Measurements from ENCODE around the gene TUBB. TPM values are rescaled to one million over a fixed set of nuclear protein-coding genes. Genes with fewer than 3 reads are reported as not detected.
A peak's percentile ranks its signal among the peaks of the same experiment; 100 is the strongest.

The TUBB gene
- total RNA-seq (2021; fragmentation: NEBNext Ultra II Directional; extraction: Animal tissue kit (Norgen Biotek cat#: 25700)) (1,880 and 1,905 TPM in 2 replicates), polyA plus RNA-seq (2011; rRNA removed) (2,449 and 3,022 TPM in 2 replicates), polyA minus RNA-seq (2011; rRNA and poly(A)+ RNA removed) (3,133 and 3,204 TPM in 2 replicates)
- polyA plus RNA-seq (2011; cell fraction: cytosol; rRNA removed): 2,499 TPM
- 1,900 TPM for polyA plus RNA-seq (2011; cell fraction: nucleus; rRNA removed)
- 1,911 to 2,255 TPM (median 2,177 TPM) in 4 replicates for polyA plus RNA-seq (2012, experiment 1 of 2)
- polyA plus RNA-seq (2012, experiment 2 of 2): 2,703 TPM
- polyA plus RNA-seq (2013, experiment 1 of 2): 1,525 TPM
- polyA plus RNA-seq (2013, experiment 2 of 2): 1,520 TPM
- polyA minus RNA-seq (2011; cell fraction: cytosol; rRNA and poly(A)+ RNA removed): 961 TPM
- 586 TPM for polyA minus RNA-seq (2011; cell fraction: nucleus; rRNA and poly(A)+ RNA removed)
- long read RNA-seq, experiment 1, transcript TUBB-205 (4 exons, 2,670 nt): major isoform, 1,300 of 2,676 reads
- long read RNA-seq, experiment 1, transcript TUBB-206 (4 exons, 2,632 nt): minor isoform, 5 of 2,676 reads
- long read RNA-seq, experiment 1, partial matches to known transcripts: 167 of 2,676 reads
- long read RNA-seq, experiment 1, other reads (novel, unspliced or antisense): 1,203 of 2,676 reads
- long read RNA-seq, experiment 2, transcript TUBB-206 (4 exons, 2,632 nt): minor isoform, 5 of 1,586 reads
- long read RNA-seq, experiment 2, transcript TUBB-205 (4 exons, 2,670 nt): major isoform, 1,451 of 1,586 reads
- long read RNA-seq, experiment 2, partial matches to known transcripts: 120 of 1,586 reads
- long read RNA-seq, experiment 2, other reads (novel, unspliced or antisense): 10 of 1,586 reads

DNA sequence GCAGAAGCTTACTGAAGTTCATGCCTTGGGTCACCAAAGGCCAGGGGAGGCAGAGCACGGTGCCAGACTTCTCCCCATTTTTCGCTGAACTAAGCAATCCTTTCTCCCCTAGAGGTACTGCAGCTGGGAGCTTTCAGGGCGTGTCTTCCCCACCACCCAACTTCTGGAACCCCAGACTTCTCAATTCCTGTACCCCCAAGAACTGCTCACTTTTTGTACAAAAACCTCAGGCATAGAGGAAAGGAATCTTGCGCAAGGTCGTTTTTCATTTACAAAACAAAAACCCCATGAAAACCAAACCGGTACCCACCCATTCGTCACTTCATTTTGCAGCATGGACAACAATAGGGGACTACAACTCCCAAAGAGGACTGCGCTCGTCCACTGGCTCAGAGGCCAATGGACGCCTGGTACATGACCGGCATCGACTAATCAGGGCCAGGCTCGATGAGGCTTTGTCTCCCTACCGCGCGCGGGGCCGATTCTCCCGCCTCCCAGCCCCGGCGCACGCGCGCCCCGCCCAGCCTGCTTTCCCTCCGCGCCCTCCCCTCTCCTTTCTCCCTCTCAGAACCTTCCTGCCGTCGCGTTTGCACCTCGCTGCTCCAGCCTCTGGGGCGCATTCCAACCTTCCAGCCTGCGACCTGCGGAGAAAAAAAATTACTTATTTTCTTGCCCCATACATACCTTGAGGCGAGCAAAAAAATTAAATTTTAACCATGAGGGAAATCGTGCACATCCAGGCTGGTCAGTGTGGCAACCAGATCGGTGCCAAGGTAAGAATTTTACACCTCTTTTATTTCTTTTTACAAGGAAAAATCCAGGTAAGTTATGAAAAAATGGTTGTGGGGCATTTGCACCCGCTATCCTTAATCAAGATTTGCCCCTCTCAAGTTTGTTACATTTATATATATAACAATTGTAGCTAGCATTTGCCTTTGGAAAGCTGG, at the start of gene TUBB:
TUBB (plus strand) TSS at position 562 of the 947 bp plus-strand sequence; CDS start at position 717, 155 bp downstream.
- Histone ChIP-seq H2BK12ac (ENCODE audit: low read depth, low read length) (no peak within 1 kb of the TSS), H4K8ac (ENCODE audit: extremely low read depth, insufficient read depth, low read length) (peak within 1 kb of the TSS; percentile 91), H3K9ac (replicated peaks in 1 of 4; ENCODE audit: extremely low read depth in 1 of 4, low read depth in 3 of 4, low read length in 3 of 4) (peak within 1 kb of the TSS; percentile 92 to 98 (median 96)), H3K79me1 (ENCODE audit: low read depth, low read length) (peaks cover under 1% of the 10 kb centered on the region; the same call in 1 of the 2 replicates), H3K4me3 (ENCODE audit: extremely low read depth in 1 of 4, insufficient read depth in 2 of 4, low read depth in 3 of 4, low read length in 4 of 4) (peak within 1 kb of the TSS; percentile 96 to 100 (median 96)), H2BK120ac (replicated peaks; ENCODE audit: low read depth, low read length) (peak within 1 kb of the TSS; percentile 68), H3K56ac (replicated peaks; ENCODE audit: insufficient read length, low read depth, low read length) (peak within 1 kb of the TSS; percentile 91), H3K4me2 (ENCODE audit: insufficient read depth in 1 of 2, low read depth in 2 of 2, low read length in 2 of 2) (peak within 1 kb of the TSS; percentile 81 to 84), H3K4ac (replicated peaks; ENCODE audit: insufficient read length, low read depth, low read length) (peak within 1 kb of the TSS; percentile 44), H3K27me3 (replicated peaks in 1 of 4; ENCODE audit: control insufficient read depth in 3 of 4, extremely low read depth in 1 of 4, insufficient read depth in 3 of 4, low read length in 3 of 4) (no peaks in the 10 kb centered on the region), H2BK15ac (ENCODE audit: low read length) (no peak within 1 kb of the TSS), H3K14ac (ENCODE audit: insufficient read length) (peak within 1 kb of the TSS; percentile 6), H3K79me2 (ENCODE audit: control insufficient read depth in 1 of 2, insufficient read depth in 2 of 2, low read length in 2 of 2) (peaks cover 6 to 51% of the 10 kb centered on the region in 2 experiments), H3K23ac (ENCODE audit: insufficient read length) (no peak within 1 kb of the TSS), H3K9me3 (ENCODE audit: insufficient read depth in 2 of 2, low read depth in 1 of 2, low read length in 1 of 2) (no peaks in the 10 kb centered on the region), H2AFZ (ENCODE audit: low read length) (no peak within 1 kb of the TSS), H4K5ac (ENCODE audit: insufficient read length, low read depth, low read length) (peak within 1 kb of the TSS; percentile 78), H4K20me1 (replicated peaks in 1 of 2; ENCODE audit: control insufficient read depth in 1 of 2, insufficient read depth in 2 of 2, low read length in 2 of 2) (peaks cover 8 to 18% of the 10 kb centered on the region in 2 experiments), H3K18ac (ENCODE audit: extremely low read depth, low read length) (peak within 1 kb of the TSS; percentile 68), H2BK20ac (ENCODE audit: low read length) (no peak within 1 kb of the TSS), H4K91ac (replicated peaks; ENCODE audit: insufficient read length, low read length) (peak within 1 kb of the TSS; percentile 97), H2AK5ac (ENCODE audit: low read depth, low read length) (peak within 1 kb of the TSS; percentile 66; the same call in 1 of the 2 replicates), H3K4me1 (replicated peaks in 1 of 4; ENCODE audit: control insufficient read depth in 3 of 4, insufficient read depth in 4 of 4, low read length in 3 of 4) (peaks cover 0 to 4% (median 1%) of the 10 kb centered on the region in 4 experiments; a peak in 6 of 7 replicates), H3K23me2 (ENCODE audit: low read depth, low read length) (peaks cover 13% of the 10 kb centered on the region), H3K36me3 (ENCODE audit: control insufficient read depth in 2 of 4, insufficient read depth in 4 of 4, low read length in 3 of 4) (peaks cover 22 to 37% (median 29%) of the 10 kb centered on the region in 4 experiments), H3K27ac (ENCODE audit: low read depth, low read length) (peak within 1 kb of the TSS; percentile 97), H2BK5ac (ENCODE audit: low read depth, low read length) (peak within 1 kb of the TSS; percentile 91)
- POLR2A ChIA-PET (ENCODE audit: partially characterized antibody): interaction anchor here (0.8 to 35.9 kb wide), 18 partner anchors 16 to 367 kb away, joined by 3 to 732 read pairs (median 6); partner anchors contain the start of genes DDR1, DHX16, FLOT1 and IER3
- DNase-seq (ENCODE audit: low read depth in 1 of 2, low spot score in 2 of 2) (peak; percentile 95), FAIRE-seq (peak; percentile 68)
- CTCF ChIA-PET (ENCODE audit: partially characterized antibody): interaction anchor here (1.1 to 8.2 kb wide), 7 partner anchors 12 to 123 kb away, joined by 3 to 61 read pairs (median 11); no protein-coding TSS in a partner anchor
- 1% methylated on average over 20 of the region's 38 CpGs; no CpG with 5 or more reads in 1 of the 2 experiments for WGBS, 2 experiments (ENCODE audit: extremely low coverage in 1 of 2, insufficient coverage in 1 of 2, insufficient read length in 1 of 2, insufficient replicate concordance in 2 of 2, low coverage in 1 of 2, low lambda C conversion rate in 2 of 2, missing lambda C conversion rate in 1 of 2)
- TF ChIP-seq JUN (IDR thresholded peaks at IDR 0.05; ENCODE audit: low read depth, low read length) (no peak), EP300 (IDR thresholded peaks at IDR 0.05; ENCODE audit: borderline replicate concordance in 1 of 2, low read depth in 2 of 2, low read length in 2 of 2) (no peak), EZH2 (IDR thresholded peaks at IDR 0.05; ENCODE audit: low read depth, low read length, severe bottlenecking) (no peak), KDM5A (IDR thresholded peaks at IDR 0.05; ENCODE audit: low read length) (no peak)
- TF ChIP-seq, protein P1, sequence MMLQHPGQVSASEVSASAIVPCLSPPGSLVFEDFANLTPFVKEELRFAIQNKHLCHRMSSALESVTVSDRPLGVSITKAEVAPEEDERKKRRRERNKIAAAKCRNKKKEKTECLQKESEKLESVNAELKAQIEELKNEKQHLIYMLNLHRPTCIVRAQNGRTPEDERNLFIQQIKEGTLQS (IDR thresholded peaks at IDR 0.05; ENCODE audit: insufficient read depth, low read depth, low read length): 0 out of 2 replicates have a peak, but pooled peaks have one; percentile 1
